AG09319 (cell line): ENCODE data around the gene MLXIPL.
"Not testable (repeated sequence)": the region's sequence is repeated elsewhere in the genome, so short reads cannot be mapped to it uniquely, and the experiment has no call there.

ENCODE experiments used
- DNase-seq: peaks from one replicate; pipeline ENCODE4 v3.0.0-alpha.2; 2010; ENCODE audit warnings: low read depth; ENCODE audit errors: extremely low read depth
- TF ChIP-seq, protein P1 (sequence below): IDR thresholded peaks from 2 replicates; pipeline ENCODE4 v1.5.1; 2011; ENCODE audit warnings: low read depth, mild to moderate bottlenecking, inconsistent platforms, low read length, moderate library complexity

The MLXIPL gene

DNA sequence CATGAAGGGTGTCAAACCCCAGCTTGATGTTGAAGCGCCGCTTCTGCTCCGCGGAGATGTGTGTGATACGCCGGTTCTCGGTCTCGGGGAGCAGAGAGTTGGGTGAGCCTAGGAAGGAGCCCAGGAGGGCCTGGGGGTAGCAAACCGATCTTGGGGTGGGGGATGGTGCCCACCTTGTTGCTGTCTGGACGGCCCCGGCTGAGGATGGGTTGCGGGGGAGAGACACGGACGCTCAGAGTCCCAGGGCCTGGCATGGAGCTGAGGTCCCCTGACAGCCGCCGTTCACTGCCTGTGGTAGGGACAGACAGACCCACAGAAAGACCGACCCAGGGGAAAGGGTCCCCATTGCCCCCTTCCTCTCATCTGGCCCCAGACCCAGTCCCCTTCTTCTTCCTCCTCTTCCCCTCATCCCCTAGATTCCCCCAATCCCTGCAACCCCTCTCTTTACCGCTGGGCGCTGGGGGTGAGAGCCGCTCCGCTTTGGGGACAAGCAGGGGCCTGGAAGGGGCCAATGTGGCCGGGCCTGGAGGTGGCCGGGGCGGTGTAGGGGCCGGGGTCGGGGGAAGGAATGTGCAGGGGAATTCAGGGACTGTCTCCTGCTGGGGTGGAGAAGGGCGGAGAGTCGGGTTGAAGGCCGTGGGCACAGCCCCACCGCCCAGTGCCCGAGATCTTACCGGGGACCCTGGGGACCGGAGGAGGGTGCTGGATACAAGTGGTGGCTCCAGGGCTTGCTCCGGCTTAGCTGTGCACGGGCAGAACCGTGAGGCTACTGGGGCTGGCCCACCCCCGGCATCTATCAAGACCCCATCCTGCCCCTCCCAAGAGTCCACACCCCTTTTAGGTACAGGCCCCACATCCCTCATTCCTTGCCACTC lies 27.9 kb downstream of the MLXIPL start:
- TF ChIP-seq, protein P1, sequence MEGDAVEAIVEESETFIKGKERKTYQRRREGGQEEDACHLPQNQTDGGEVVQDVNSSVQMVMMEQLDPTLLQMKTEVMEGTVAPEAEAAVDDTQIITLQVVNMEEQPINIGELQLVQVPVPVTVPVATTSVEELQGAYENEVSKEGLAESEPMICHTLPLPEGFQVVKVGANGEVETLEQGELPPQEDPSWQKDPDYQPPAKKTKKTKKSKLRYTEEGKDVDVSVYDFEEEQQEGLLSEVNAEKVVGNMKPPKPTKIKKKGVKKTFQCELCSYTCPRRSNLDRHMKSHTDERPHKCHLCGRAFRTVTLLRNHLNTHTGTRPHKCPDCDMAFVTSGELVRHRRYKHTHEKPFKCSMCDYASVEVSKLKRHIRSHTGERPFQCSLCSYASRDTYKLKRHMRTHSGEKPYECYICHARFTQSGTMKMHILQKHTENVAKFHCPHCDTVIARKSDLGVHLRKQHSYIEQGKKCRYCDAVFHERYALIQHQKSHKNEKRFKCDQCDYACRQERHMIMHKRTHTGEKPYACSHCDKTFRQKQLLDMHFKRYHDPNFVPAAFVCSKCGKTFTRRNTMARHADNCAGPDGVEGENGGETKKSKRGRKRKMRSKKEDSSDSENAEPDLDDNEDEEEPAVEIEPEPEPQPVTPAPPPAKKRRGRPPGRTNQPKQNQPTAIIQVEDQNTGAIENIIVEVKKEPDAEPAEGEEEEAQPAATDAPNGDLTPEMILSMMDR, result no peak
- no peak for DNase-seq

DNA sequence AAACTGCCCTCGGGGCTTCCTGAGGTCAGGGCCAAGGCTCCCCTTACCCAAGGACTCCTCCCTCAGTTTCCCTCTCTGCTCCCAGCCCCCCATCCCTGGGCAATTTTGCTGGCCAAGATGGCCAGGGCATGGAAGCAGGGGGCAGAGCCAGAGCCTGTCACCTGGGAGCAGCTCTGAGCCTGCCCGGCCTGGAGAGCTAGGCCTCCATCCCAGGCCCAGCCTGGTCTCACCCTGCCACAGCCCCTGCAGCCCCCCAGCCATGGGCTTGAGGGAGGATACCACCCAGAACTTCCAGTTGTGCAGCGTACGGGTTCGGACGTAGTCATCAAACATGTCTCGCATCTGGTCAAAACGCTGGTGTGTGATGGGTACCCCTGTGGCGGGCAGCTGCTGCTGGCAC lies 29.0 kb downstream of the MLXIPL start:
- no peak for DNase-seq
- TF ChIP-seq, protein P1, result no peak

DNA sequence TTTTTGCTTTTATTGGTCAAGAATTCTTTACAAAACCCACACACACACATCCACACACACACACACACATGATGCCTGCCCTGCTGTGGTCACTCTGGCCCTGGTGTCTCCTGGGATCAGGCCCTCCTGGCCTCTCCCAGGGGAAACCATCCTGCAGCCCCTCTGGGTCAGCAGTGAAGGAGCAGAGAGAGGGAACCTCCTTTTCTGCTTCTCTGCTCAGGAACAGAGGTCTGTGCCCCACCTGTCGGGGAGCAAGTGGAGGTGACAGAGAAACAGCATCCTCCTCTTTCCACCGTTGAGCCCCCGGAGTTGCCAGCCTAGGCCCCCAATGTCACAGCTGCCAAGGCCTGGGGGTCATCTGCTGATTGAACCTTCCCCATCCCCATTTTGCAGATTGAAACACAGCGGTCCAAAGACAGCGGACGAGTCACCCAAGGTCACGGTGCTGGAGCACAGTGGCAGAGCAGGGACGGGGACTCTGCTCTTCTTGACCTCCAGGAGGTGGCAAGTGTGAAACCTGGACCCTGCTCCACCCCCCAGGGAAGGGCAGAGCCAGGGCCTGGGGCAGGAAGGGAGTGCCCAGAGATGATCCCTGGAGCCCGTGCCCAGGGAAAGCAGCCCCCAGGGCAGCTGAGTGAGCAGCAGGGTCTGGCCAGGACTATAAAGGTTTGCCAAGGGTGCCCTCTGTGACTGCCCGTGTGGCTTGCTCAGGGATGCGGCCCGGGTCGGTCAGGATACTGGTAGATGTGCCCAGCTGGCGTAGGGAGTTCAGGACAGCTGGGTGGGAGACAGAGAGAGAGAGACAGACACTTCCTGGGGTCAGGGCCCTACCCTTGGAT lies 30.9 kb downstream of the MLXIPL start:
- TF ChIP-seq, protein P1, result no peak
- no peak for DNase-seq

DNA sequence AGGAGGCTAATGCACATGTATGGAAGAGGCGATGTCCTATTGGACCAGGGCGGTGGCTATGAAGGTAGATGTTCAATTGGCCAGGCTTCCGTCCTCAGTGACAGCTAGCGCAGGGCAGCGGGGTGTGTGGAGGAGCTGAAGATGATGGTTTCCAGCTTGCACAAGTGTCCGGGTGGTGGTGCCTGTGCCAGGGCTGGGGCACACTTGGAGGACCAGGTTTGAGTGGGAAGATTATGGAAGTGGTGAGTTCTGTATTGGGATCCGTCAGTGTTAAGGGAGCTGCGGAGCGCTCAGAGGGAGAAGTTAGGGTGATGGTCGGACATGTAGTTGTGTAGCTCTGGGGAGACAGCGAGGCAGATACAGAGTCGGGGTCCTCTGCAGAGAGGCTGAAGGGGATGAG lies 37.4 kb downstream of the MLXIPL start:
- TF ChIP-seq, protein P1, result no peak
- no peak for DNase-seq

DNA sequence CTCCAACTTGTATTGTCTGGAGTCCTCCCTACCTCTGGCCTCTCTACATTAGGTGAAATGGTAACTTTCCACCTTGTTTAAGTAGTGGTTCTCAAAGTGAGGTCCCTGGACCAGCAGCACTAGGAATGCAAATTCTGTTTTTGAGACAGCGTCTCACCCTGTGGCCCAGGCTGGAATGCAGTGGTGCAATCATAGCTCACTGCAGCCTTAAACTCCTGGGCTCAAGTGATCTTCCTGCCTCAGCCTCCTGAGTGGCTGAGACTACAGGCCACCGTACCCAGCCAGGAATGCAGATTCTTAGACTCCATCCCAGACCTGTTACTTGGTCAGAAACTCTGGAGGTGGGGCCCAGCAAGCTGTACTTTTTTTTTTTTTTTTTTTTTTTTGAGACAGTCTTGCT lies 39.1 kb downstream of the MLXIPL start:
- TF ChIP-seq, protein P1, result no peak
- DNase-seq, result no peak

DNA sequence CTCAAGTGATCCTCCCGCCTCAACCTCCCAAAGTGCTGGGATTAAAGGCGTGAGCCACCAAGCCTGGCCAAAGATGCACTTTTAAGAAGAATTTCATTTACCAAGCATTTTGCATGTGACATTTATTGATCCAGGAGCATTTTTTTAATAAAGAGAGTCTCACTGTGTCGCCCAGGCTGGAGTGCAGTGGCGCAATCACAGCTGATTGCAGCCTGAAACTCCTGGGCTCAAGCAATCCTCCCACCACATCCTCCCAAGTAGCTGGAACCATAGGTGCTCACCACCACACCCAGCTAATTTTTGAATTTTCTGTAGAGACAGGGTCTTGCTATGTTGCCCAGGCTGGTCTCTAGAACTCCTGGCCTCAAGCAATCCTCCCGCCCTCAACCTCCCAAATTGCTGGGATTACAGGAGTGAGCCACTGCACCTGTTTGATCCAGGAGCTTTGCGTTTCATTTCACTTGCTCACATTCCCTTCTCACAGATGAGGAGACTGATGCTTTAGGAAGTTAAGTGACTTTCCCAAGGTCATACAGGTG lies 41.6 kb downstream of the MLXIPL start:
- no peak for DNase-seq
- TF ChIP-seq, protein P1, result no peak

DNA sequence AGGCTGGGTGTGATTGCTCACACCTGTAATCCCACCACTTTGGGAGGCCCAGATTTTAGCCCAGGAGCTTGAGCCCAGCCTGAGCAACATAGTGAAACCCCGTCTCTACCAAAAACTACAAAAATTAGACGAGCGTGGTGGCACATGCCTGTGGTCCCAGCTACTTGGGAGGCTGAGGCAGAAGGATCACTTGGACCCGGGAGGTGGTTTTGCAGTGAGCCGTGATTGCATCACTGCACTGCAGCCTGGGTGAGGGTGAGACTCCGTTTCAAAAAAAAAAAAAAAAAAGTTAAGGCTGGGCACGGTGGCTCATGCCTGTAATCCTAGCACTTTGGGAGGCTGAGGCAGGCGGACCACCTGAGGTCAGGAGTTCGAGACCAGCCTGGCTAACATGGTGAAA lies 43.3 kb downstream of the MLXIPL start:
- not testable (repeated sequence) for DNase-seq
